ENCODE measurements around the gene S100A14. TPM values are rescaled to one million over a fixed set of nuclear protein-coding genes. Genes with fewer than 3 reads are reported as not detected.
A peak's percentile ranks its signal among the peaks of the same experiment; 100 is the strongest.

Gene S100A14
- total RNA-seq, 1 experiment from 2014 or later = 2.1 TPM

DNA sequence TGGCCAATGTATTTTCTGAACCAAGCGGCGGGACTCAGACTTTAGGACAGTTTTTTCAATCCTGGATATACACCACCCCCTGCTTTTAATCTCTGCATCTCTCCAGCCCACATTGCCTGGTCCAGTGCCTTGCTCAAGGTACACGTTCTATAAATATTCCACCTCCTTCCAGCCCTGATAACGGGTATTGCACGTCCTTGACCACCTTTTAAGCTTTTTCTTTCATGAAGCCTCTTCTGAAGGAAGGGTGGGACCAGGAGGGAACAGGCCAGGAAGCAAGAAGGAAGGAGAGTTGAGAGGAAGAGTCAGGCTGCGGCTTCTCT lies 6.6 kb downstream of the S100A14 start (continued):
- TF ChIP-seq, protein P1, sequence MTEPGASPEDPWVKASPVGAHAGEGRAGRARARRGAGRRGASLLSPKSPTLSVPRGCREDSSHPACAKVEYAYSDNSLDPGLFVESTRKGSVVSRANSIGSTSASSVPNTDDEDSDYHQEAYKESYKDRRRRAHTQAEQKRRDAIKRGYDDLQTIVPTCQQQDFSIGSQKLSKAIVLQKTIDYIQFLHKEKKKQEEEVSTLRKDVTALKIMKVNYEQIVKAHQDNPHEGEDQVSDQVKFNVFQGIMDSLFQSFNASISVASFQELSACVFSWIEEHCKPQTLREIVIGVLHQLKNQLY (CRISPR knock-in tag; IDR thresholded peaks at IDR 0.05) = no peak
- TF ChIP-seq GRHL2 (CRISPR knock-in tag; IDR thresholded peaks at IDR 0.05; ENCODE audit: insufficient replicate concordance, severe bottlenecking) = no peak
- no peak for TF ChIP-seq NFYB (CRISPR knock-in tag; conservative IDR thresholded peaks at IDR 0.05; ENCODE audit: low read depth)
- TF ChIP-seq, protein P2, sequence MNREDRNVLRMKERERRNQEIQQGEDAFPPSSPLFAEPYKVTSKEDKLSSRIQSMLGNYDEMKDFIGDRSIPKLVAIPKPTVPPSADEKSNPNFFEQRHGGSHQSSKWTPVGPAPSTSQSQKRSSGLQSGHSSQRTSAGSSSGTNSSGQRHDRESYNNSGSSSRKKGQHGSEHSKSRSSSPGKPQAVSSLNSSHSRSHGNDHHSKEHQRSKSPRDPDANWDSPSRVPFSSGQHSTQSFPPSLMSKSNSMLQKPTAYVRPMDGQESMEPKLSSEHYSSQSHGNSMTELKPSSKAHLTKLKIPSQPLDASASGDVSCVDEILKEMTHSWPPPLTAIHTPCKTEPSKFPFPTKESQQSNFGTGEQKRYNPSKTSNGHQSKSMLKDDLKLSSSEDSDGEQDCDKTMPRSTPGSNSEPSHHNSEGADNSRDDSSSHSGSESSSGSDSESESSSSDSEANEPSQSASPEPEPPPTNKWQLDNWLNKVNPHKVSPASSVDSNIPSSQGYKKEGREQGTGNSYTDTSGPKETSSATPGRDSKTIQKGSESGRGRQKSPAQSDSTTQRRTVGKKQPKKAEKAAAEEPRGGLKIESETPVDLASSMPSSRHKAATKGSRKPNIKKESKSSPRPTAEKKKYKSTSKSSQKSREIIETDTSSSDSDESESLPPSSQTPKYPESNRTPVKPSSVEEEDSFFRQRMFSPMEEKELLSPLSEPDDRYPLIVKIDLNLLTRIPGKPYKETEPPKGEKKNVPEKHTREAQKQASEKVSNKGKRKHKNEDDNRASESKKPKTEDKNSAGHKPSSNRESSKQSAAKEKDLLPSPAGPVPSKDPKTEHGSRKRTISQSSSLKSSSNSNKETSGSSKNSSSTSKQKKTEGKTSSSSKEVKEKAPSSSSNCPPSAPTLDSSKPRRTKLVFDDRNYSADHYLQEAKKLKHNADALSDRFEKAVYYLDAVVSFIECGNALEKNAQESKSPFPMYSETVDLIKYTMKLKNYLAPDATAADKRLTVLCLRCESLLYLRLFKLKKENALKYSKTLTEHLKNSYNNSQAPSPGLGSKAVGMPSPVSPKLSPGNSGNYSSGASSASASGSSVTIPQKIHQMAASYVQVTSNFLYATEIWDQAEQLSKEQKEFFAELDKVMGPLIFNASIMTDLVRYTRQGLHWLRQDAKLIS (CRISPR knock-in tag; IDR thresholded peaks at IDR 0.05; ENCODE audit: borderline replicate concordance) = no peak
- TF ChIP-seq, protein P3, sequence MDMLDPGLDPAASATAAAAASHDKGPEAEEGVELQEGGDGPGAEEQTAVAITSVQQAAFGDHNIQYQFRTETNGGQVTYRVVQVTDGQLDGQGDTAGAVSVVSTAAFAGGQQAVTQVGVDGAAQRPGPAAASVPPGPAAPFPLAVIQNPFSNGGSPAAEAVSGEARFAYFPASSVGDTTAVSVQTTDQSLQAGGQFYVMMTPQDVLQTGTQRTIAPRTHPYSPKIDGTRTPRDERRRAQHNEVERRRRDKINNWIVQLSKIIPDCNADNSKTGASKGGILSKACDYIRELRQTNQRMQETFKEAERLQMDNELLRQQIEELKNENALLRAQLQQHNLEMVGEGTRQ (CRISPR knock-in tag; IDR thresholded peaks at IDR 0.05) = no peak
- no peak for TF ChIP-seq JUN (CRISPR knock-in tag; IDR thresholded peaks at IDR 0.05)
- TF ChIP-seq, protein P4, sequence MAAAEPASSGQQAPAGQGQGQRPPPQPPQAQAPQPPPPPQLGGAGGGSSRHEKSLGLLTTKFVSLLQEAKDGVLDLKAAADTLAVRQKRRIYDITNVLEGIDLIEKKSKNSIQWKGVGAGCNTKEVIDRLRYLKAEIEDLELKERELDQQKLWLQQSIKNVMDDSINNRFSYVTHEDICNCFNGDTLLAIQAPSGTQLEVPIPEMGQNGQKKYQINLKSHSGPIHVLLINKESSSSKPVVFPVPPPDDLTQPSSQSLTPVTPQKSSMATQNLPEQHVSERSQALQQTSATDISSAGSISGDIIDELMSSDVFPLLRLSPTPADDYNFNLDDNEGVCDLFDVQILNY (CRISPR knock-in tag; IDR thresholded peaks at IDR 0.05) = no peak

DNA sequence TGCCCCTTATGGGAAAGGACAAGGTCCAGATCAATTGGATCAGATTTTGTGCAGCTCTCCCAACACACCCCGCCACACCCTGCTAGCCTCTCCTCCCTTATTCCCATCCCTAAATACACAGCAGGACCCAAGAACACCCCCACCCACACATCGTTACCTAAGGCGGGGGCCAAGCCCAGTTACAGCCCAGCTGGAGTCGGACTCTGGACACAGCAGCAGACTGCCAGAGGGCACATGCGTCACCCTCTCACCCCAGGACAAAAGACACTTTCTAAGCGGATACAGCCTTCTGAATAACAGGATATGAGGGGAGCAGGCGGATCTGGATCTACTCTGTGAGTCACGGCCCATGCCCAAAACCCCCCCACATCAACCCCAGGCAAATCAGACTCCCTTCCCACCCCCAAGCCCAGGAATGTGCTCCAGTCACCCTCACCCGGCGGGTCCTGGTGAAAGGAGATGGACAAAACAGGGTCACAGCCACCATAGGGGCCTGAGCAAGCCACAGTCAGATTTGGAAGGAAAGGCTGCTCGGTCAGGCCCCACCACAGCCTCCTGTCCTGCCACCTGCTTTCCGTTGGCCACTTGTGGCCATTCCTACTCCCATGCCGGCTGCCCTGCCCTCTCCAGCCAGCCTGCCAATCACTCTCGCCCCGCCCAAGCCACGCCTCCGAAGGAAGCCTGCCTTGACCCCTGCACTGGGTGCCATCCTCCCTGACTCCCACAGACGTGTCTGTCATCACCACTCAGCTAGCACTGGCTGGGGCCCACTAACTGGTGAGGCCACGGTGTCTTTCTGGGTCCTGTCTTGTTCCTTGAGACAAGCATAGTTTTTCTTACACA lies 7.2 kb downstream of the S100A14 start:
- 0 out of 2 replicates have a peak, but pooled peaks have one; percentile 19 for TF ChIP-seq SP1 (CRISPR knock-in tag; conservative IDR thresholded peaks at IDR 0.05)
- no peak for TF ChIP-seq ETV6 (CRISPR knock-in tag; IDR thresholded peaks at IDR 0.05)
- no peak for TF ChIP-seq ZNF423 (CRISPR knock-in tag; IDR thresholded peaks at IDR 0.05)
- peak; percentile 48 for TF ChIP-seq GABPB1 (CRISPR knock-in tag; IDR thresholded peaks at IDR 0.05)
- TF ChIP-seq GRHL2 (CRISPR knock-in tag; IDR thresholded peaks at IDR 0.05; ENCODE audit: insufficient replicate concordance, severe bottlenecking) = no peak
- peaks cover 64% of the 10 kb centered on the region for H3K4me1 Mint-ChIP-seq
- no peaks in the 10 kb centered on the region for H3K9me3 Mint-ChIP-seq
- CTCF ChIA-PET = interaction anchor here (1.3 to 14.4 kb wide), 4 partner anchors 19 to 76 kb away, joined by 3 to 230 read pairs (median 6); partner anchors contain the start of genes S100A1, S100A13 and S100A6
- H3K27ac Mint-ChIP-seq = peak overlapping the region; percentile 90; the same call in 1 of the 2 replicates
- DNase-seq (ENCODE audit: low spot score) (peak; percentile 84), ATAC-seq (peak; percentile 71)
- POLR2A ChIA-PET = interaction anchor here (0.7 to 2.6 kb wide), 2 partner anchors 18 to 25 kb away, joined by 3 to 7 read pairs; partner anchors contain the start of genes CHTOP and S100A13
- no peaks in the 10 kb centered on the region for H3K36me3 Mint-ChIP-seq
- H3K27me3 Mint-ChIP-seq (ENCODE audit: low read depth) = no peaks in the 10 kb centered on the region; the same call in 1 of the 2 replicates
- peak overlapping the region; percentile 29 for H3K4me3 Mint-ChIP-seq

DNA sequence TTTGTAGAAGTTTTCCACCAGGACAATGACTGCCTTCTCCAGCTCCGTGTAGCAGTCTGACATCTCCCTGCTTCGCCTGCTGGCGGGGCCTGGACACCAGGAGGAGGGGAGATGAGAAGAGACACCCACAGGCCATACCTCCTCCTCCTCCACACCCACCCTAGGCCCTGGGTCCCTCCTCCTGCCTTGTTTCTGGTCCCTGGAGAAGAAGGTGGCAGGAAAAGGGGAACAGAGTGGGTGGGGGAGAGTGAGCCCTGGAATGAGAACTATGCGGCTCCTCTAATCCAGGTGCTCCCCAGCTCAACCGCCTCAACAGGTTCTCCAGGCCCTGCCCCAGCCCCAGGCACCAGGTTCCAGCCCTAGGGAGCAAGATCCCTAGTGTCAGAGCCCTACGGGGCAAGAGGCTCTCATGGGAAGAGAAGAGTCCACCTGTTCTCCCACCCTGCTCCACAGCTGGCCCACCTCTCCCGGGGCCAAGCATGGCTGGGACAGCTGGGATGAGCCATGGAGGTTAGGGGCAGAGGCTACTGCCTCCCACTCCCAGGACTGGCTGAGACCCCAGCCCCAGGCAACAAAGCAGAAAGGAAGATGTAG lies 7.9 kb downstream of the S100A14 start:
- DNase-seq (ENCODE audit: low spot score) (no peak), ATAC-seq (no peak)
- Mint-ChIP-seq H3K27ac (no peak overlapping the region; the same call in 1 of the 2 replicates), H3K4me3 (peak overlapping the region; percentile 29; the same call in 1 of the 2 replicates), H3K36me3 (no peaks in the 10 kb centered on the region), H3K27me3 (ENCODE audit: low read depth) (no peaks in the 10 kb centered on the region; the same call in 1 of the 2 replicates), H3K4me1 (peaks cover 60% of the 10 kb centered on the region), H3K9me3 (no peaks in the 10 kb centered on the region)
- ChIA-PET CTCF (interaction anchor here (0.8 to 14.4 kb wide), 6 partner anchors 9 to 75 kb away, joined by 3 to 230 read pairs (median 5); partner anchors contain the start of genes S100A1, S100A13, S100A14 and S100A6), POLR2A (interaction anchor here (2.6 kb wide), 1 partner anchor 26 kb away, joined by 7 read pairs; the partner anchor contains the start of gene CHTOP)
- TF ChIP-seq ELF4 (CRISPR knock-in tag; IDR thresholded peaks at IDR 0.05; ENCODE audit: low read depth) = no peak
- TF ChIP-seq, protein P5, sequence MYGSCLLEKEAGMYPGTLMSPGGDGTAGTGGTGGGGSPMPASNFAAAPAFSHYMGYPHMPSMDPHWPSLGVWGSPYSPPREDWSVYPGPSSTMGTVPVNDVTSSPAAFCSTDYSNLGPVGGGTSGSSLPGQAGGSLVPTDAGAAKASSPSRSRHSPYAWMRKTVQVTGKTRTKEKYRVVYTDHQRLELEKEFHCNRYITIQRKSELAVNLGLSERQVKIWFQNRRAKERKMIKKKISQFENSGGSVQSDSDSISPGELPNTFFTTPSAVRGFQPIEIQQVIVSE (CRISPR knock-in tag; IDR thresholded peaks at IDR 0.05; ENCODE audit: borderline replicate concordance) = no peak
- TF ChIP-seq NFYB (CRISPR knock-in tag; conservative IDR thresholded peaks at IDR 0.05; ENCODE audit: low read depth) = no peak
- TF ChIP-seq TP53 (CRISPR knock-in tag; IDR thresholded peaks at IDR 0.05) = no peak
- no peak for TF ChIP-seq SP1 (CRISPR knock-in tag; conservative IDR thresholded peaks at IDR 0.05)
- no peak for TF ChIP-seq FOXK1 (CRISPR knock-in tag; IDR thresholded peaks at IDR 0.05)
- TF ChIP-seq GABPB1 (CRISPR knock-in tag; IDR thresholded peaks at IDR 0.05) = no peak
- TF ChIP-seq, protein P6, sequence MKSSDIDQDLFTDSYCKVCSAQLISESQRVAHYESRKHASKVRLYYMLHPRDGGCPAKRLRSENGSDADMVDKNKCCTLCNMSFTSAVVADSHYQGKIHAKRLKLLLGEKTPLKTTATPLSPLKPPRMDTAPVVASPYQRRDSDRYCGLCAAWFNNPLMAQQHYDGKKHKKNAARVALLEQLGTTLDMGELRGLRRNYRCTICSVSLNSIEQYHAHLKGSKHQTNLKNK (CRISPR knock-in tag; IDR thresholded peaks at IDR 0.05) = no peak
- TF ChIP-seq, protein P7, sequence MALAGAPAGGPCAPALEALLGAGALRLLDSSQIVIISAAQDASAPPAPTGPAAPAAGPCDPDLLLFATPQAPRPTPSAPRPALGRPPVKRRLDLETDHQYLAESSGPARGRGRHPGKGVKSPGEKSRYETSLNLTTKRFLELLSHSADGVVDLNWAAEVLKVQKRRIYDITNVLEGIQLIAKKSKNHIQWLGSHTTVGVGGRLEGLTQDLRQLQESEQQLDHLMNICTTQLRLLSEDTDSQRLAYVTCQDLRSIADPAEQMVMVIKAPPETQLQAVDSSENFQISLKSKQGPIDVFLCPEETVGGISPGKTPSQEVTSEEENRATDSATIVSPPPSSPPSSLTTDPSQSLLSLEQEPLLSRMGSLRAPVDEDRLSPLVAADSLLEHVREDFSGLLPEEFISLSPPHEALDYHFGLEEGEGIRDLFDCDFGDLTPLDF (CRISPR knock-in tag; IDR thresholded peaks at IDR 0.05) = no peak
- TF ChIP-seq, protein P3 (CRISPR knock-in tag; IDR thresholded peaks at IDR 0.05) = no peak
- TF ChIP-seq, protein P8, sequence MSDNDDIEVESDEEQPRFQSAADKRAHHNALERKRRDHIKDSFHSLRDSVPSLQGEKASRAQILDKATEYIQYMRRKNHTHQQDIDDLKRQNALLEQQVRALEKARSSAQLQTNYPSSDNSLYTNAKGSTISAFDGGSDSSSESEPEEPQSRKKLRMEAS (CRISPR knock-in tag; IDR thresholded peaks at IDR 0.05) = no peak

All from WTC11 (cell line).